GM18861 (cell line): ENCODE results near the gene USP32.
"Not testable (repeated sequence)": the region's sequence is repeated elsewhere in the genome, so short reads cannot be mapped to it uniquely, and the experiment has no call there.

Source experiments
- ATAC-seq: cut with Tn5 transposase; IDR thresholded peaks from one replicate; pipeline ENCODE4 v1.9.1; 2021; ENCODE audit not compliant: unreplicated experiment

The USP32 gene

DNA sequence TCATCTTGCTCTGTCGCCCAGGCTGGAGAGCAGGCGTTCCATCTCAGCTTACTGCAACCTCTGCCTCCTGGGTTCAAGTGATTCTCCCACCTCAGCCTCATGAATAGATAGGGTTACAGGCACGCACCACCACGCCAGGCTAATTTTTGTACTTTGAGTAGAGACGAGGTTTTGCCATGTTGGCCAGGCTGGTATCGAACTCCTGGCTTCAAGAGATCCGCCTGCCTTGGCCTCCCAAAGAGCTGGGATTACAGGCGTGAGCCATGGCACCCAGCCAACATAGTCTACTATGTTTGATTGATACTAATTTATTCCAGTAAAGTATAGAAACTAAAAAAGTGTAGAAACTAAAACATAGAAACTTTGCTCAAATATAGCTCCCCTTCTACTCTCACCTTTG is 147.3 kb downstream of the USP32 start:
- no peak for ATAC-seq

DNA sequence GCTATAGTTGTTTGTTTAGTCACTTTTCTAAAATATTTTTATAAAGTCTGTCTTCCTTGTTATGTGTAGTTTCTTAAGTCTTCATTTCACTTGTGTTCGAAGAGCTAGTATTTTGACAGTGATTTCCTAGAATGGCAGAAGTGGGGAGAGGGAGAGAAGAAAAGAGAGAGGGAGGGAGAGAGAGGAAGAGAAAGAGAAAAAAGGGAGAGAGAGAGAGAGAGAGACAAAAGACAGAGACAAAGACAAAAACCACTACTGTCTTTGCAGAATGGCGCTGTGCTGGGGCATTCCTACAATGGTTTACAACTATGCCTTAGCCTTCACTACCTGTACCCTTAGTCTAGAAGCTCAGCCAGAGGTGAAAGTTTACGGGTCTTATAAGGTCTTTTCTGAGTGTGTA is 151.6 kb downstream of the USP32 start:
- no peak for ATAC-seq

DNA sequence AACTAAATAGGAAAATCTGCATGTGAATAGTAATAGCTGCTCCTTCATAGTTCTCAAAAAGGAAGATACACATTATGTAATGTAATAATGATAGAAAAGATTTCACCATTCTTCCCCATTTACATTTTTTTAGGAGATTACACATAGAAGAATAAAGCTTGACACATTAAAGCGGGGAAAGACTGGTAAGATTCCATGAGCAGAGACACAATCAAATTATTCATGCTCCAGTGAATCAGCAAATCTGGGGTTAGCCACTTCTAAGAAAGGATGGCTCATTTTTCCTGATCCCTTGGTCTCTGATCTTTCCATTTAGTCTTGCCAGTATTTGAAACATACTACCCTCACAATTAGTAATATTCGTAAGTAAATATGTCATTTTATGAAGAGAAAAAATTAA is 160.2 kb downstream of the USP32 start:
- no peak for ATAC-seq

DNA sequence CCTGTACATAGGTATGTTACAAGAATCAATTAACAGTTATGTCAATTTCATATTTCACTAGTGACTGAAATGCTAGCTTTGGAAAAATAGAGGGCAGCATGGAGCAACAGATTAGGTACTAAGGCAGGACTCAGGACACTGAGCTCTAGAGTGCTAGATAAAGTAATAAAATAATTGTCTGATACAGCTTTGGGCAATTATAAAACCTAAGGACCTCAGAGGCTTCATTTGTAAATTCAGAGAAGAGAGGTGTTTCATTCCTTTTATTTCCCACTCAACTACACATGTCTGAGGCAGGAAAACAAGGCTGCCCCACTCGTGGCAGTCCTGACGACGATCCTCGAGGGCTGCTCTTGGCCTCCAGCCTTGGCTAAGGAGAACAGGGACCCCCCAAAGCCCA is 160.7 kb downstream of the USP32 start:
- ATAC-seq, result no peak

DNA sequence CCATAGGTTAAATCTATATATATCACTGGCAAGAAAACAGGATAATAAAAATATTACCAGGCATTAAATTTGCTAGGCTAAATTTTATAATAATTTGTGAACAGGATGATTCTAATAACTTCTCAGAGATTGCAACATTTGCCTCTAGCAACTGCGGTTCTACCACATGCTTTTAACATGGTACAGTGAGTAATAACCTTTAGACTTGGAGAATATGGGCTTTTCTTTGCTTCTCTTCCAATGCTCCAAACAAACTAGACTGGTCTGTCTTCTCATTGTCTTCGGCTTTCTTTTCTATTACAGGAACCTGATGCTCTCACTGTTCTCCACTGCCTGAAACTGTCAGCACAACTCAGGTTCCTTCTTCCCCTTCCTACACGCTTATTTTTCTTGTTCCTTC is 161.6 kb downstream of the USP32 start:
- ATAC-seq, result no peak

DNA sequence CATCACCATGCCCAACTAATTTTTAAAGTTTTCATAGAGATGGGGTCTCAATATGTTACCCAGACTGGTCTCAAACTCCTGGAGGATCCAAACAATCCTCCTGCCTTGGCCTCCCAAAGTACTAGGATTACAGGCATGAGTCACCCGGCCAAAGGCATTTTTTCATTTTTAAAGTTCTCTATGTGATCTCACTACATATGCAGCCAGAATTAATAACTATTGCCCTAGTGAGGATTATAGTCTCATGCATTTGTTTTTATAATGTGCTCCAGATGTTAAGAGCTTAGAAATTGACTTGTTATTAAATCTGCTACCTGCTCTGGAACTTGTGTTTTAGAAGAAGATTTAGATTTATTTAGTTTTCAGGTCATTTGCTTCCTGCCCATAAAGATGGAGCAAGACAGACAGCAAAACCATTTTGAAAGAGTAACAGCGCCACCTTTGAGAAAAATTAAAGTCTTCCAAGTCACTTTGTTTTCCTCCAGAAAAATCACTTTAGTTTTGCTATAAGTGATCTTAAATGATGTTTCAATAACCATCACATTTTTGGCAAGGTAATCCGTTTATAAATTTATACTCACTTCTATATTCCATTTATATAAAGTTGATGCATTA is 162.6 kb downstream of the USP32 start:
- ATAC-seq, result no peak

DNA sequence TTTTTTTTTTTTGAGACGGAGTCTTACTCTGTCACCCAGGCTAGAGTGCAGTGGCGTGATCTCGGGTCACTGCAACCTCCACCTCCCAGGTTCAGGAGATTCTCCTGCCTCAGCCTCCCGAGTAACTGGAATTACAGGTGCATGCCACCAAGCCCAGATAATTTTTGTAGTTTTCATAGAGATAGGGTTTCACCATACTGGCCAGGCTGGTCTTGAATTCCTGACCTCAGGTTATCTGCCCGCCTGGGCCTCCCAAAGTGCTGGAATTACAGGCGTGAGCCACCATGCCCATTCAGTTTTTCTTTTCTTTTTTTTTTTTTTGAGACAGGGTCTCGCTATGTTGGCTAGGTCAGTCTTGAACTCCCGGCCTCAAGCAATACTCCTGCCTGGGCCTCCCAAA is 164.7 kb downstream of the USP32 start:
- not testable (repeated sequence) for ATAC-seq

DNA sequence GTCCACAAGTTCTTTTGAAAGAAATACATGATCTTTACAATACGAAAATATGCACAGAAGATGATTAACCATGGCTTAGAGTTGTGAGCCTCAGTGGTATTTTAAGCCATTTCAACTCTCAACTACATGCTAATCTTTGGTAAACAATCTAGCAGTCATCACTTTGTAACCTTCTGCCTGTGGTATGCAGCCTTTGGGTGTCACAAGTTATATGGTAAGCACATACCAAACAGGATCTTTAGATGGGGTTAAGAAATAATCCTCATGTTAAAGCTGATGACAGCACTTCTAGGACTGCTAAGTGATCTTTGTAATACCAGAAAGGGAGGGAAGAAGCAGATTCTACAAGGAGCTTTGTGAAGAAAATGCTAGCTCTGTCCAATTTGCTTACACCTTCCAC is 167.9 kb downstream of the USP32 start:
- ATAC-seq, result no peak

DNA sequence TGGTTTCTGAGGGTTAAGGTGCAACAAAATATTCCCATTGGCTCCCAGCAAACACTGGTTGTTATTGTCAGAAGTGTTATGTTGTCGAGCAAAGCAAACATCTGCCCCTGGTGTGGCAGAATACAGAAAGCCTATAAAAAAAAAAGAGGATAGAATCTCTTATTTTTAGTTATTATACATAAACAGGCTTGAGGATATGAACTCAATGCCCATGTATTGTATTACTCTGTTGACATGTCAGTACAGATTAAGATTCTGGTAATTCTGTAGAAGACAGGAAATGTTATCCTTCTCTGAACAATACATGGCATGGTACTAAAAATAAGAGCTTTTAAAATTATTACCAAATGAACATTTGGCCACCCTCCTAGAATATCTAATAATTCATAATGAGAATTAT is 168.5 kb downstream of the USP32 start:
- ATAC-seq, result no peak

DNA sequence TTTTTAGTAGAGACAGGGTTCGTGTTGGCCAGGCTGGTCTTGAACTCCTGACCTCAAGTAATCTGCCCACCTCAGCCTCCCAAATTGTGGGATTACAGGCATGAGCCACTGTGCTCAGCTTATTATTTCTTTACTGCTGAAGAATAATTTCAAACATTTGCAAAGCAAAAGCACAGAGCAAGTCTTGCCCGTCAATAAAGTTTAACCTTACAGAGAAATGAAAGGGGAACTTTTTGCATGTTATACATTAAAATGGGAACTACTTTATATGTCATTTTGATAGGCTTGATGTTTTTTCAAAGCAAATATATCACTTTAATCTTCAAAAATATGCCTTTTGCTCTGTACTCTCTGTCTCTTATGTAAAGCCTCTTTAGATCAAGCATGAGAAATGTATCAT is 173.2 kb downstream of the USP32 start:
- not testable (repeated sequence) for ATAC-seq

DNA sequence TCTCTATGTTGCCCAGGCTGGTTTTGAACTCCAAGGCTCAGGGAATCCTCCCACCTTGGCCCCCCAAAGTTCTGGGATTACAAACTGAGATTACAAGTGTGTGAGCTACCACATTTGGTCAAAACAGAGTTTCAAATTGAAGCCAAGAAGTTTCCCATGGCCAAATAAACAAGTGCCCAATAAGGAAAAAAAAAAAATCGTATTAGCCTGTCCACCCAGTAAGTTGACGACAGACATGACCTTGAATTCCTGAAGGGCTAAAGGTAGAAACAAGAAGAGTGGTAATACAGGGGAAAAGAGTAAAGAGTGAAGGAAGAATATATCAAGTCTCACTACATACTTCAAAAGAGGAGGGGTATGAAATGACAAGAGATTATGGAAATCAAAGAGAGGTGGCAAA is 176.0 kb downstream of the USP32 start:
- not testable (repeated sequence) for ATAC-seq

DNA sequence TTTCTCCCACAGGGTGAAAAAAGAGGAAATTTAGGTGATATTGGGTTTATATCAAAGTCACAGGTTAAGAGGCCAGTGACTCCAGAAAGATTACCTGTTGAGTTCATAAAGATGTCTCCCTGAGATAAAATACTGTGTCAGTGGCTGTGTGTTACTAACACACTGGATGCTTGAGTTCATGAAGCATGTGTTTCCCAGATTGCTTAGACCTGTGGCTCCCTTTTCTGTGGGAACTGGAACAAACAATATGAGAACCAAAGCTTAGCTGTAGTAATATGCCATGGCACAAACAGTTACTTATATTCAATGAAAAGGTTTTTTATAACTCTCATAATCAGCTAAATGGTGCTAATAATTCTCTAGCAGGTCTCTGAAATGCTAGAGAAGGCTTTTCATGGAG is 180.7 kb downstream of the USP32 start:
- not testable (repeated sequence) for ATAC-seq

DNA sequence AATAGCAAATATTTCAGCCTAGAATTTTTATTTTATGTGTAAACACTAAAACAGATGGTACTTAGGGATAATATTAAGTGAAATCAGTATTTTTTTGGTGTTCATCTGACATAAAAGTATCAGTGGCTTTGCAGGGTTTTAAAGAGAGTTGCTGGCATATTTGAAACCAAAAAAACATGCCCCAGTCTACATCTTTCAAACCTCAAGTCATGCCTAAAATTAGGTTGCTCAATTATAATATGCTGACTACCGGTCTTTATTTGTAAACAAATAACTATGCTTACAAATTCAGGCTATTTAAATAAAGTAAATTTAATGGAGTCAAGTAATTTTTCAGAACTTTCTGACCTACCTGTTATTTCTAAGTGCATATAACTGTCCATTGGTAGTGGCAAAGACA is 183.6 kb downstream of the USP32 start:
- ATAC-seq, result not testable (repeated sequence)

DNA sequence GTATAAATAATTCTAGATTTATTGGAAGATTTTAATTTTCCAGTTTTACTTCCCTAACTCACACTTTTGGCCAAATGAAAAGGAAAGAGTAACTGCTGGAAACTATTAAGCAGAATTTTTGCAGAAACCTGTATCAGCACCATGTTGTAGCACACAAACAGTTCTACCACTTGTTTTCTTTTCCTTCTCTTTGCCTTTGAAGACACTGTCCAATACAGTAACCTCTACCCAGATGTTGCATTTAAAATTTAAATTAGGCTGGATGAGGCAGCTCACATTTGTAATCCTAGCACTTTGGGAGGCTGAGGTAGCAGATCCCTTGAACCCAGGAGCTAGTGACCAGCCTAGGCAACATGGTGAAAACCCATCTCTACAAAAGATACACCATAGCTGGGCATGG is 186.2 kb downstream of the USP32 start:
- ATAC-seq, result not testable (repeated sequence)

DNA sequence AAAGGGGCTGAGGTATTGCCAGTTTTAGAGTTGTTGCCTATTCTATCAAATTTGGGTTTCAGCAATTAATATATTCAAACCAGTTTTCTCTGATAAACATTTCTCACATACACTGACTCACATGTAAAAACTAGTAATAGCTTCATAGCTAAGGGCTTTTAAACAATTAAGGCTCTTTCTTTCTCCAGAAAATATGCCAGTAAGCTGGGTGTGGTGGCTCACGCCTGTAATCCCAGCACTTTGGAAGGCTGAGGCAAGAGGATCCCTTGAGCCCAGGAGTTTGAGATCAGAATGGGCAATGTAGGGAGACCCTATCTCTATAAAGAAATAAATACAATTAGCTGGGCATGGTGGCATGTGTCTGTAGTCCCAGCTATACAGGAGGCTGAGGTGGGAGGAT is 193.3 kb downstream of the USP32 start:
- ATAC-seq, result not testable (repeated sequence)

DNA sequence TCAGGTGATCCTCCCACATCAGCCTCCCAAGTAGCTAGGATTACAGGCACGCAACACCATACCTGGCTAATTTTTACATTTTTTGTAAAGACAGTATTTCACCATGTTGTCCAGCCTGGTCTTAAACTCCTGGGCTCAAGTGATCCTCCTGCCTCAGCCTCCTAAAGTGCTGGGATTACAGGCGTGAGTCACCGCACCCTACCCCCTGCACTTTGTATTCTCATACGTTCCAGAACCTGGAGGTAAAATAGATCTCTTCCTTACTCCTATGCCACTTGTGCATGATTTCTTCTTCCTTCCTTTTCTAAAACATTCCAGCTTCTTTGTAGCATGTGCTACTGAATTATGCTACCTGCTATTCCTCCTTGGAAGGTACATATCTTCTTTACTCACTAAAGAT is 197.8 kb downstream of the USP32 start:
- not testable (repeated sequence) for ATAC-seq

DNA sequence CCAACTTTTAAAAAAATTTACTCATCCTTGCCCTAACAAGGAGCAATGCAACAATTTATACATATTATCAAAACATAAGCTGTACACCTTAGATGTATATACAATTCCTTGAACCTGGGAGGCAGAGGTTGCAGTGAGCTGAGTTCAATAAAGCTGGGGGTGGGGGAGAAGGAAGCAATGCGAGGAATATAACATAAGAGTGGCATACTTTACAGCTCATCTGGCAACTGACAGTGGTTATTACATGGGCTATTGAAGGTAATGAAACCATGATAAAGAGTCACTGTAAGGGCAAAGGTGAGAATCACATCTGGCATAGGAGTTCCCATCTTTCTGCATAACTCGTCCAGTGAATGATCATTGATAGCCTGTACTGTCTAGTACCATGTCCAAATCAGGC is 198.5 kb downstream of the USP32 start:
- ATAC-seq, result no peak

DNA sequence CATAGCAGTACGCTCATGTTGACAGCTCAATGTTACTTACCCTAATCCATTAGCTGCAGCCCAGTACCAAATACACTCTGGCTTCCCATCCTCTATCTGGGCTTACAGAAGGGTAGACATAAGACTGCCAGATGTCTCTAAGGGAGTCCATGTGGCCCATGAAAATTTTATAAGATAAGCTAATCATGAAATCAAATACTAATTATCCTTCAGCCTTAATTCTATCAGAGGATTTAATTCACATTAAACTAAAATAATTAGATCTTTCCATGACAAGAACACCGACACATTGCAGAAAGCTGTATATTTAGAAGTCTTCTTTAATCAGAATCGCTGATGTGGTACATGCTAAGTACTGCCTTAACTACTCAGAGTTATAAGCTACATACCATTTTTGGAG is 198.9 kb downstream of the USP32 start:
- not testable (repeated sequence) for ATAC-seq

DNA sequence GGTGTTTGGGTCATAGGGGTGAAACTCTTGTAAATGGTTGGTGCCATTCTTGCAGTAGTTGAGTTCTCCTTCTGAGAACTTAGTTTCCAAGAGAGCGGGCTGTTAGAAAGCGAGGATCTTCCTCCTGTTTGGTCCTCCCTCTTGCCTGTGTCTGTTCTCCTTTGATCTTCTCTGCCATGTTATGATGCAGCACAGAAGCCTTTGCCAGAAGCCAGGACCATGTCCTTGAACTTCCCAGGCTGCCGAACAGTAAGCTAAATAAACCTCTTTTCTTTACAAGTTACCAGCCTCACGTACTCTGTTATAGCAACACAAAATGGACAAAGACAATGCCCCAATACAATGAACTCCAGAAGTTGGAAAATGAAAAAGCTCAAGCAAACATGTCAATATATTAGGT is 201.9 kb downstream of the USP32 start:
- not testable (repeated sequence) for ATAC-seq

DNA sequence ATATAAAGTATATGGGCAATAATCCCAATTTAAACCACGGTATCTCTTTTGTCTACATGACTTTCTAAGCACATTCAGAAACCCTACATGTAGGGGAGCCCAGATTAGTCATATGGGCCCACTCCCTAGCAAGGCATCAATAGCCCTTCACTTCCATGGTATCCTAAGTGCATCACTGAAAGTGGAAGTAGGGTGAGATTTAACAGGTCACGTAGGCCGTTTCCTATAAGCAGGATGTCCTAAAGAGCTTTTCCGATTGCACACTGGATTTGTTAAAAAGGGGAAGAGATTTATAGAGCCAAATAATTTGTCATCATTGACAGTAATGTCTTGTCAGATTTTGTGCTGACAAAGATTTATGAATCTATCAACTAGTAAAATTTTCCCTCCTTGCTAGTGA is 203.2 kb downstream of the USP32 start:
- ATAC-seq, result no peak

DNA sequence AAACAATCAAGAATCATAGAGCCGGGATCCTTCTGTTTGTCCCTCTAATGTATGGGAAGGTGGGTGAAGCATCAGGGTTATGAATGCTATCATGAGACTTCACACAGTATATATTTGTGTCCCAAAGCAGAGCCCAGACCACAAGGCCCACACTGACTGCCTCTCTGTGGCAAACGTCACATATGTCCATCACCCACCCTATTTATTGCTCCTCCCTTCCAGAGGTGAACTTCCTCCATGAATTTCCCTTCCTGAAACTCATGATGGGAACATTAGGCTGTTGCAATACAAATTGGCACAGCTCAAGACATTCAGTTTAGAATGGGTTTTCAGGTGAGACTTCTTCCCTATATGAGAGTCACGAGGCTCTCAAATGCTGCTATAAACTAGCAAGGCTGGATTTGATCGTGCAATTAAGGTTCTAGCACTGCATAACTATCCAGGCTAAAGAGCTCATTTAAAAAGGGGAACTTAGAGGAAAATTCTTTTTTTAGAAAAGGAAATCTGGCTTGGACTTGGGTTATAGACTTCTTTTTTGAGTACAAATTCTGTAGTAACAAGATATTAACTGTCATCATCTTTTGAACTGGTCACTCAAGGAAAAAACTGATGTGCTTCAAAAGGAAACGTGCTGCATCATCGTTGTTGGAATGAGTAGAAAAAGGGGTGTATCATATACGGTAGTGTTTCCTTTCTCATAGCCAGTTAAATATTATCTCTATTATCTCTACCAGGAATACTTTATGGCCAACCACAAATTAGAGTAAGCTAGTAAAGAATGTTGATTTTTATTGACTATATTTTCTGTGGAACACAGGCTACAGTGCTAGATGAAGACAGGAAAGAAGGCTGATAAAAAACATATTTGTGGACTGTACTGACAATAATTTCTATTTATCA is 204.8 kb downstream of the USP32 start:
- ATAC-seq, result not testable (repeated sequence)

DNA sequence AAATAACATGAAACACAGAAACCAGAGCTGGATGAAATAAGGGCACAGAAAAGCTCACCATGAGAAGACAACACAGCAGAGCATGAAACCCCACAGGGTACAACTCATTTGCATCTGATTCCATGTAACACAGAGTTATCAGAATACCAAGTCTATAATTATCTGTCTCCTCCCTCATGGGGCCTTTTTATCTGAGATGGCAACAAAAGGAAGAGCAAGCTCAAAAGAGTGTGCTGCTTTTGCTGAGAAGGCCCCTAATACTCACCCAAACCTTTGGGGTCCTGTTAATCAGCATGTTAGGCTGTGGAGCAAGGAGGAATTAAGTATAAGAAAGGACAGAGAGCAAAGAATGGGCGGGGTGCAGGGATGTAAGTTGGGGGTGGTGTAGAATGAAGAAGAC is 205.6 kb downstream of the USP32 start:
- not testable (repeated sequence) for ATAC-seq
